ENCODE data around the gene DIP2C.

DNA sequence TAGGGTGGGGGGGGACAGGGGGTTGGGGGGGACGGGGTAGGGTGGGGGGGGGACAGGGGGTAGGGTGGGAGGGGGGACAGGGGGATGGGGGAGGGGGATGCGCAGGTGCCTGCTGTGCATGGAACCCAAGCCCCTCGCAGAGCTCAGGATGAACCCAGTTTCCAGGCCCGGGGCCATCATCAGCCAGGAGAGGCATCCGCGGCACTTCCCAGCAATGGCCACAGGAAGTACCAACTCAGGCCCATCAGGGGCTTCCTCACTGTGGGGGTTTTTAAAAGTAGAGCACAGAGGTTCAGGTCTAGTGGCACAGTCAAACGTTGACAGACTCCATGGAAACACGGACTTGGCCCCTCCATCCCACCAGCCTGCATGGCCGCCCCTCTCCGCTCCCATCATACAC is 172.7 kb downstream of the DIP2C start:
- TF ChIP-seq, protein P1, sequence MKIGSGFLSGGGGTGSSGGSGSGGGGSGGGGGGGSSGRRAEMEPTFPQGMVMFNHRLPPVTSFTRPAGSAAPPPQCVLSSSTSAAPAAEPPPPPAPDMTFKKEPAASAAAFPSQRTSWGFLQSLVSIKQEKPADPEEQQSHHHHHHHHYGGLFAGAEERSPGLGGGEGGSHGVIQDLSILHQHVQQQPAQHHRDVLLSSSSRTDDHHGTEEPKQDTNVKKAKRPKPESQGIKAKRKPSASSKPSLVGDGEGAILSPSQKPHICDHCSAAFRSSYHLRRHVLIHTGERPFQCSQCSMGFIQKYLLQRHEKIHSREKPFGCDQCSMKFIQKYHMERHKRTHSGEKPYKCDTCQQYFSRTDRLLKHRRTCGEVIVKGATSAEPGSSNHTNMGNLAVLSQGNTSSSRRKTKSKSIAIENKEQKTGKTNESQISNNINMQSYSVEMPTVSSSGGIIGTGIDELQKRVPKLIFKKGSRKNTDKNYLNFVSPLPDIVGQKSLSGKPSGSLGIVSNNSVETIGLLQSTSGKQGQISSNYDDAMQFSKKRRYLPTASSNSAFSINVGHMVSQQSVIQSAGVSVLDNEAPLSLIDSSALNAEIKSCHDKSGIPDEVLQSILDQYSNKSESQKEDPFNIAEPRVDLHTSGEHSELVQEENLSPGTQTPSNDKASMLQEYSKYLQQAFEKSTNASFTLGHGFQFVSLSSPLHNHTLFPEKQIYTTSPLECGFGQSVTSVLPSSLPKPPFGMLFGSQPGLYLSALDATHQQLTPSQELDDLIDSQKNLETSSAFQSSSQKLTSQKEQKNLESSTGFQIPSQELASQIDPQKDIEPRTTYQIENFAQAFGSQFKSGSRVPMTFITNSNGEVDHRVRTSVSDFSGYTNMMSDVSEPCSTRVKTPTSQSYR (CRISPR knock-in tag; IDR thresholded peaks at IDR 0.05) = no peak
- TF ChIP-seq, protein P2, sequence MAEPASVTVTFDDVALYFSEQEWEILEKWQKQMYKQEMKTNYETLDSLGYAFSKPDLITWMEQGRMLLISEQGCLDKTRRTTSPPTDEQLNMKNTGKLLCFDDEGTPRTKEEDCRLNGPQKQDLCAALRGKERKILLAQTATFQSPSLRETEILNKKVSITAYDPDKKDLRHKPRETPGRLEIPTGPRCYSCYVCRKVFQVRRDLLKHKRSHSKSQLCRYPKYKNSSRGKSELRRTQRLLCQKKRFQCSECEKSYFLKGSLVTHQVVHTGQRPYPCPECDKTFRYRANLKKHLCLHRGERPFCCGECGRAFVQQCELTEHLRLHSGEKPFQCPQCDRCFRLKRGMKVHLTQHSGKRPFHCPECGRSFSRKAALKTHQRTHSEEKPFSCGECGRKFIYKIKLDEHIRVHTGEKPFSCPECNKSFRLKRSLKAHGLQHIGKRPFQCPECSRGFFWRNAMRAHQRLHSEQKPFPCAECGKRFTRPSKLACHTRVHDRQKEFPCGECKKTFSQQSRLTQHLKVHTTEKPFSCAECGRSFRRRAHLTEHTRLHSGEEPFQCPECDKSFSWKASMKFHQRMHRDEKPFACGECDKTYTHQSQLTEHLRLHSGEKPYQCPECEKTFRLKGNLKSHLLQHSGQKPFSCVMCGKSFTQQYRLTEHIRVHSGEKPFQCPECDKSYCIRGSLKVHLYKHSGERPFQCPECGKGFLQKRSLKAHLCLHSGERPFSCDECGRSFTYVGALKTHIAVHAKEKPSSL (CRISPR knock-in tag; conservative IDR thresholded peaks at IDR 0.05) = no peak
- TF ChIP-seq, protein P3, sequence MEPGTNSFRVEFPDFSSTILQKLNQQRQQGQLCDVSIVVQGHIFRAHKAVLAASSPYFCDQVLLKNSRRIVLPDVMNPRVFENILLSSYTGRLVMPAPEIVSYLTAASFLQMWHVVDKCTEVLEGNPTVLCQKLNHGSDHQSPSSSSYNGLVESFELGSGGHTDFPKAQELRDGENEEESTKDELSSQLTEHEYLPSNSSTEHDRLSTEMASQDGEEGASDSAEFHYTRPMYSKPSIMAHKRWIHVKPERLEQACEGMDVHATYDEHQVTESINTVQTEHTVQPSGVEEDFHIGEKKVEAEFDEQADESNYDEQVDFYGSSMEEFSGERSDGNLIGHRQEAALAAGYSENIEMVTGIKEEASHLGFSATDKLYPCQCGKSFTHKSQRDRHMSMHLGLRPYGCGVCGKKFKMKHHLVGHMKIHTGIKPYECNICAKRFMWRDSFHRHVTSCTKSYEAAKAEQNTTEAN (CRISPR knock-in tag; IDR thresholded peaks at IDR 0.05) = no peak
- TF ChIP-seq CTCF (IDR thresholded peaks at IDR 0.05) = no peak
- TF ChIP-seq TEAD4 (CRISPR knock-in tag; IDR thresholded peaks at IDR 0.05) = no peak
- TF ChIP-seq NFE2L1 (CRISPR knock-in tag; IDR thresholded peaks at IDR 0.05) = no peak
- no peak for TF ChIP-seq IRF2 (CRISPR knock-in tag; IDR thresholded peaks at IDR 0.05; ENCODE audit: borderline replicate concordance, low read depth)
- TF ChIP-seq GRHL2 (CRISPR knock-in tag; IDR thresholded peaks at IDR 0.05; ENCODE audit: insufficient replicate concordance, severe bottlenecking) = no peak
- TF ChIP-seq CREM (CRISPR knock-in tag; IDR thresholded peaks at IDR 0.05) = no peak
- no peak for TF ChIP-seq CREB1 (CRISPR knock-in tag; IDR thresholded peaks at IDR 0.05)
- no peak for TF ChIP-seq ATF2 (CRISPR knock-in tag; IDR thresholded peaks at IDR 0.05; ENCODE audit: borderline replicate concordance, low read depth)
- no peak for TF ChIP-seq ZNF232 (CRISPR knock-in tag; IDR thresholded peaks at IDR 0.05)

All from WTC11 (cell line).